ENCODE results near the gene UBASH3B.

GRCh38 chr11:122728561-122728960 is 73.0 kb downstream of the UBASH3B start:
- TF ChIP-seq POLR2A (IDR thresholded peaks at IDR 0.05) (no peak), CTCF (IDR thresholded peaks at IDR 0.05) (no peak), POLR2AphosphoS5 (IDR thresholded peaks at IDR 0.05) (no peak), EP300 (IDR thresholded peaks at IDR 0.05) (no peak)

All from gastroesophageal sphincter (tissue), 3 donors.